Activated CD4-positive, CD25-positive, alpha-beta regulatory T cell treated with anti-CD3 and anti-CD28 coated beads, Interleukin-2, amount 50 U/mL, for 16 hours (primary cell): ENCODE data around the gene MBOAT7.
A peak's percentile ranks its signal among the peaks of the same experiment; 100 is the strongest.
"Not testable (repeated sequence)": the region's sequence is repeated elsewhere in the genome, so short reads cannot be mapped to it uniquely, and the experiment has no call there.

Source experiments
- DNase-seq: peaks from one replicate; pipeline ENCODE4 v3.0.0-alpha.2; 2020; ENCODE audit warnings: low read depth, low spot score

Gene MBOAT7

GRCh38 chr19:54189145-54189734 is at the start of gene MBOAT7:
TSS of gene MBOAT7 (minus strand) at chr19:54189580. CDS start at chr19:54188508, 1,072 bp downstream.
- no peak for DNase-seq

GRCh38 chr19:54233941-54234340 is 44.6 kb upstream of the MBOAT7 start:
- DNase-seq = no peak

- peak; percentile 66 for DNase-seq
Measured at GRCh38 chr19:54231077-54231931, 41.9 kb upstream of the MBOAT7 start.

GRCh38 chr19:54230031-54230430 is 40.7 kb upstream of the MBOAT7 start:
- no peak for DNase-seq

GRCh38 chr19:54229146-54229545 is 39.8 kb upstream of the MBOAT7 start:
- no peak for DNase-seq

- DNase-seq = not testable (repeated sequence)
Measured at GRCh38 chr19:54224619-54225018, 35.2 kb upstream of the MBOAT7 start.

GRCh38 chr19:54223937-54224281 is 34.5 kb upstream of the MBOAT7 start:
- not testable (repeated sequence) for DNase-seq

GRCh38 chr19:54223277-54223936 is 34.0 kb upstream of the MBOAT7 start:
- not testable (repeated sequence) for DNase-seq

- not testable (repeated sequence) for DNase-seq
Measured at GRCh38 chr19:54222474-54223276, 33.3 kb upstream of the MBOAT7 start, which contains the start of gene LILRB3. TSS of gene LILRB3 (minus strand) at chr19:54223007. CDS start at chr19:54222976, 31 bp downstream.

- not testable (repeated sequence) for DNase-seq
Measured at GRCh38 chr19:54221947-54222346, 32.6 kb upstream of the MBOAT7 start.

- not testable (repeated sequence) for DNase-seq
Measured at GRCh38 chr19:54219702-54220101, 30.3 kb upstream of the MBOAT7 start.

GRCh38 chr19:54218960-54219661 is 29.7 kb upstream of the MBOAT7 start:
- no peak for DNase-seq

GRCh38 chr19:54218259-54218658 is 28.9 kb upstream of the MBOAT7 start:
- DNase-seq = no peak

- DNase-seq = not testable (repeated sequence)
Measured at GRCh38 chr19:54217517-54218247, 28.3 kb upstream of the MBOAT7 start.

- no peak for DNase-seq
Measured at GRCh38 chr19:54216869-54217268, 27.5 kb upstream of the MBOAT7 start.

- not testable (repeated sequence) for DNase-seq
Measured at GRCh38 chr19:54214734-54215133, 25.4 kb upstream of the MBOAT7 start.

- not testable (repeated sequence) for DNase-seq
Measured at GRCh38 chr19:54214217-54214616, 24.8 kb upstream of the MBOAT7 start.

GRCh38 chr19:54211235-54211634 is 21.9 kb upstream of the MBOAT7 start:
- DNase-seq = no peak

- DNase-seq = no peak
Measured at GRCh38 chr19:54209811-54210494, 20.6 kb upstream of the MBOAT7 start.
